H1 (cell line): ENCODE data around the gene MSH2. TPM values are rescaled to one million over a fixed set of nuclear protein-coding genes. Genes with fewer than 3 reads are reported as not detected.

Source experiments
- GABPA ChIP-seq: IDR thresholded peaks from 2 replicates; pipeline ENCODE4 v1.6.1; 2011; ENCODE audit warnings: mild to moderate bottlenecking, low read length, moderate library complexity, borderline replicate concordance; ENCODE audit not compliant: insufficient read depth
- RXRA ChIP-seq: IDR thresholded peaks from 2 replicates; pipeline ENCODE4 v1.6.1; 2011; ENCODE audit warnings: low read depth, mild to moderate bottlenecking, low read length, moderate library complexity; ENCODE audit not compliant: insufficient read depth
- polyA plus RNA-seq, 7 experiments: library from polyadenylated mRNA; depleted of rRNA in 3 of 7; stranded (reverse) in 5 of 7; unstranded in 2 of 7; fragments of >200 nt in 5 of 7; fragments of 200-250 nt in 2 of 7; gene quantifications; 1 replicate in 5 of 7; 2 replicates in 1 of 7; 4 replicates in 1 of 7; pipeline versions ENCODE4 v1.2.1 to v1.2.3, GENCODE V29; 2011 to 2013; ENCODE audit warnings: missing spikeins in 2 of 7, mixed read lengths in 2 of 7
- total RNA-seq: library from RNA; stranded (reverse); fragmentation: NEBNext Ultra II Directional; extraction: Animal tissue kit (Norgen Biotek cat#: 25700); gene quantifications from 2 replicates; pipeline ENCODE4 v1.2.1, GENCODE V29; 2021
- TF ChIP-seq, protein P1 (sequence below): fragments of 300-600 bp; sonication (generic); IDR thresholded peaks from 2 replicates; pipeline ENCODE4 v1.7.1; 2012; ENCODE audit warnings: low read length, moderate library complexity, mild to moderate bottlenecking, inconsistent platforms; ENCODE audit not compliant: insufficient replicate concordance
- TF ChIP-seq, protein P2 (sequence below), 3 experiments: IDR thresholded peaks; 1 replicate in 2 of 3; 2 replicates in 1 of 3; pipeline versions ENCODE4 v1.5.1 to v1.6.1; 2011; ENCODE audit warnings: low read length in 3 of 3, mild to moderate bottlenecking in 3 of 3, inconsistent platforms in 2 of 3, low read depth in 1 of 3, moderate library complexity in 1 of 3; ENCODE audit not compliant: insufficient read depth in 1 of 3; ENCODE audit errors: control extremely low read depth in 1 of 3
- TF ChIP-seq, protein P3 (sequence below): IDR thresholded peaks from 2 replicates; pipeline ENCODE4 v1.6.1; 2012; ENCODE audit warnings: low read length, inconsistent platforms

The MSH2 gene
- total and polyA plus RNA-seq, 2 of the 8 experiments (the other 6 are each of a cell fraction or from before 2014, with no cell fraction given): 64.1 to 228 TPM

DNA sequence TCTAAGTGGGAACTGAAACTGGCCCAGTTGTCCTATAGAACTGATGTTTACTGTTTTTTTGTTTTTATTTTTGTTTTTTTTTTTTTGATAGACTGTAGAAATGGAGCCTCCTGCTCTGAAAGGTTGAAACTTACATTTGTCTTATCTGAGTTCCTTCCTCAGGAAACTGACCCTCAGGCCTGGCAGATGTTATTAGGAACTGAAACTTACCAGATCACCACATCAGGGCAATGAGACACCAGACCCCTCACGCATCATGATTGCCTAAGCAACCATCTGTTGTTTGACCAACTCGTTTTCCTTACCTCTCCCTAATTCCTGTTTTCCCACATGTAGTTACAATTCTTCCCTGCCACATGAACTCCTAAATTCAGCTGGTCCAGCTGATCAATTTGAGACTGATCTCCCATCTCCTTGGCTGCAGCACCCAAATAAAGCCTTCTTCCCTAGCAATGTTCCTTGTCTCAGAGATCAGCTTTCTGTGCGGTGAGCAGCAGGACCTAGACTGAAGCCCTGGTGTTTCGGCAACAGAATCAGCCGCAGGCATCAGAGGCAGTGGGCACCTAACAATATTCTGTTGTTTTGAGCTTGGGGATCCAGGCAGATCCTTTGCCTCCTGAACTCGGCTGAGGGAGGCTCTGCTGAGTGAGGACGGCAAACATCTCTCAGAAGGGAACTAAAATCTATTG lies 96.8 kb downstream of the MSH2 start (continued):
- TF ChIP-seq, protein P1, sequence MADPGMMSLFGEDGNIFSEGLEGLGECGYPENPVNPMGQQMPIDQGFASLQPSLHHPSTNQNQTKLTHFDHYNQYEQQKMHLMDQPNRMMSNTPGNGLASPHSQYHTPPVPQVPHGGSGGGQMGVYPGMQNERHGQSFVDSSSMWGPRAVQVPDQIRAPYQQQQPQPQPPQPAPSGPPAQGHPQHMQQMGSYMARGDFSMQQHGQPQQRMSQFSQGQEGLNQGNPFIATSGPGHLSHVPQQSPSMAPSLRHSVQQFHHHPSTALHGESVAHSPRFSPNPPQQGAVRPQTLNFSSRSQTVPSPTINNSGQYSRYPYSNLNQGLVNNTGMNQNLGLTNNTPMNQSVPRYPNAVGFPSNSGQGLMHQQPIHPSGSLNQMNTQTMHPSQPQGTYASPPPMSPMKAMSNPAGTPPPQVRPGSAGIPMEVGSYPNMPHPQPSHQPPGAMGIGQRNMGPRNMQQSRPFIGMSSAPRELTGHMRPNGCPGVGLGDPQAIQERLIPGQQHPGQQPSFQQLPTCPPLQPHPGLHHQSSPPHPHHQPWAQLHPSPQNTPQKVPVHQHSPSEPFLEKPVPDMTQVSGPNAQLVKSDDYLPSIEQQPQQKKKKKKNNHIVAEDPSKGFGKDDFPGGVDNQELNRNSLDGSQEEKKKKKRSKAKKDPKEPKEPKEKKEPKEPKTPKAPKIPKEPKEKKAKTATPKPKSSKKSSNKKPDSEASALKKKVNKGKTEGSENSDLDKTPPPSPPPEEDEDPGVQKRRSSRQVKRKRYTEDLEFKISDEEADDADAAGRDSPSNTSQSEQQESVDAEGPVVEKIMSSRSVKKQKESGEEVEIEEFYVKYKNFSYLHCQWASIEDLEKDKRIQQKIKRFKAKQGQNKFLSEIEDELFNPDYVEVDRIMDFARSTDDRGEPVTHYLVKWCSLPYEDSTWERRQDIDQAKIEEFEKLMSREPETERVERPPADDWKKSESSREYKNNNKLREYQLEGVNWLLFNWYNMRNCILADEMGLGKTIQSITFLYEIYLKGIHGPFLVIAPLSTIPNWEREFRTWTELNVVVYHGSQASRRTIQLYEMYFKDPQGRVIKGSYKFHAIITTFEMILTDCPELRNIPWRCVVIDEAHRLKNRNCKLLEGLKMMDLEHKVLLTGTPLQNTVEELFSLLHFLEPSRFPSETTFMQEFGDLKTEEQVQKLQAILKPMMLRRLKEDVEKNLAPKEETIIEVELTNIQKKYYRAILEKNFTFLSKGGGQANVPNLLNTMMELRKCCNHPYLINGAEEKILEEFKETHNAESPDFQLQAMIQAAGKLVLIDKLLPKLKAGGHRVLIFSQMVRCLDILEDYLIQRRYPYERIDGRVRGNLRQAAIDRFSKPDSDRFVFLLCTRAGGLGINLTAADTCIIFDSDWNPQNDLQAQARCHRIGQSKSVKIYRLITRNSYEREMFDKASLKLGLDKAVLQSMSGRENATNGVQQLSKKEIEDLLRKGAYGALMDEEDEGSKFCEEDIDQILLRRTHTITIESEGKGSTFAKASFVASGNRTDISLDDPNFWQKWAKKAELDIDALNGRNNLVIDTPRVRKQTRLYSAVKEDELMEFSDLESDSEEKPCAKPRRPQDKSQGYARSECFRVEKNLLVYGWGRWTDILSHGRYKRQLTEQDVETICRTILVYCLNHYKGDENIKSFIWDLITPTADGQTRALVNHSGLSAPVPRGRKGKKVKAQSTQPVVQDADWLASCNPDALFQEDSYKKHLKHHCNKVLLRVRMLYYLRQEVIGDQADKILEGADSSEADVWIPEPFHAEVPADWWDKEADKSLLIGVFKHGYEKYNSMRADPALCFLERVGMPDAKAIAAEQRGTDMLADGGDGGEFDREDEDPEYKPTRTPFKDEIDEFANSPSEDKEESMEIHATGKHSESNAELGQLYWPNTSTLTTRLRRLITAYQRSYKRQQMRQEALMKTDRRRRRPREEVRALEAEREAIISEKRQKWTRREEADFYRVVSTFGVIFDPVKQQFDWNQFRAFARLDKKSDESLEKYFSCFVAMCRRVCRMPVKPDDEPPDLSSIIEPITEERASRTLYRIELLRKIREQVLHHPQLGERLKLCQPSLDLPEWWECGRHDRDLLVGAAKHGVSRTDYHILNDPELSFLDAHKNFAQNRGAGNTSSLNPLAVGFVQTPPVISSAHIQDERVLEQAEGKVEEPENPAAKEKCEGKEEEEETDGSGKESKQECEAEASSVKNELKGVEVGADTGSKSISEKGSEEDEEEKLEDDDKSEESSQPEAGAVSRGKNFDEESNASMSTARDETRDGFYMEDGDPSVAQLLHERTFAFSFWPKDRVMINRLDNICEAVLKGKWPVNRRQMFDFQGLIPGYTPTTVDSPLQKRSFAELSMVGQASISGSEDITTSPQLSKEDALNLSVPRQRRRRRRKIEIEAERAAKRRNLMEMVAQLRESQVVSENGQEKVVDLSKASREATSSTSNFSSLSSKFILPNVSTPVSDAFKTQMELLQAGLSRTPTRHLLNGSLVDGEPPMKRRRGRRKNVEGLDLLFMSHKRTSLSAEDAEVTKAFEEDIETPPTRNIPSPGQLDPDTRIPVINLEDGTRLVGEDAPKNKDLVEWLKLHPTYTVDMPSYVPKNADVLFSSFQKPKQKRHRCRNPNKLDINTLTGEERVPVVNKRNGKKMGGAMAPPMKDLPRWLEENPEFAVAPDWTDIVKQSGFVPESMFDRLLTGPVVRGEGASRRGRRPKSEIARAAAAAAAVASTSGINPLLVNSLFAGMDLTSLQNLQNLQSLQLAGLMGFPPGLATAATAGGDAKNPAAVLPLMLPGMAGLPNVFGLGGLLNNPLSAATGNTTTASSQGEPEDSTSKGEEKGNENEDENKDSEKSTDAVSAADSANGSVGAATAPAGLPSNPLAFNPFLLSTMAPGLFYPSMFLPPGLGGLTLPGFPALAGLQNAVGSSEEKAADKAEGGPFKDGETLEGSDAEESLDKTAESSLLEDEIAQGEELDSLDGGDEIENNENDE: no peak
- TF ChIP-seq, protein P2, sequence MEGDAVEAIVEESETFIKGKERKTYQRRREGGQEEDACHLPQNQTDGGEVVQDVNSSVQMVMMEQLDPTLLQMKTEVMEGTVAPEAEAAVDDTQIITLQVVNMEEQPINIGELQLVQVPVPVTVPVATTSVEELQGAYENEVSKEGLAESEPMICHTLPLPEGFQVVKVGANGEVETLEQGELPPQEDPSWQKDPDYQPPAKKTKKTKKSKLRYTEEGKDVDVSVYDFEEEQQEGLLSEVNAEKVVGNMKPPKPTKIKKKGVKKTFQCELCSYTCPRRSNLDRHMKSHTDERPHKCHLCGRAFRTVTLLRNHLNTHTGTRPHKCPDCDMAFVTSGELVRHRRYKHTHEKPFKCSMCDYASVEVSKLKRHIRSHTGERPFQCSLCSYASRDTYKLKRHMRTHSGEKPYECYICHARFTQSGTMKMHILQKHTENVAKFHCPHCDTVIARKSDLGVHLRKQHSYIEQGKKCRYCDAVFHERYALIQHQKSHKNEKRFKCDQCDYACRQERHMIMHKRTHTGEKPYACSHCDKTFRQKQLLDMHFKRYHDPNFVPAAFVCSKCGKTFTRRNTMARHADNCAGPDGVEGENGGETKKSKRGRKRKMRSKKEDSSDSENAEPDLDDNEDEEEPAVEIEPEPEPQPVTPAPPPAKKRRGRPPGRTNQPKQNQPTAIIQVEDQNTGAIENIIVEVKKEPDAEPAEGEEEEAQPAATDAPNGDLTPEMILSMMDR (IDR thresholded peaks at IDR 0.05; ENCODE audit: control extremely low read depth in 1 of 3, insufficient read depth in 1 of 3, low read depth in 1 of 3, low read length in 3 of 3): no peak
- TF ChIP-seq, protein P3, sequence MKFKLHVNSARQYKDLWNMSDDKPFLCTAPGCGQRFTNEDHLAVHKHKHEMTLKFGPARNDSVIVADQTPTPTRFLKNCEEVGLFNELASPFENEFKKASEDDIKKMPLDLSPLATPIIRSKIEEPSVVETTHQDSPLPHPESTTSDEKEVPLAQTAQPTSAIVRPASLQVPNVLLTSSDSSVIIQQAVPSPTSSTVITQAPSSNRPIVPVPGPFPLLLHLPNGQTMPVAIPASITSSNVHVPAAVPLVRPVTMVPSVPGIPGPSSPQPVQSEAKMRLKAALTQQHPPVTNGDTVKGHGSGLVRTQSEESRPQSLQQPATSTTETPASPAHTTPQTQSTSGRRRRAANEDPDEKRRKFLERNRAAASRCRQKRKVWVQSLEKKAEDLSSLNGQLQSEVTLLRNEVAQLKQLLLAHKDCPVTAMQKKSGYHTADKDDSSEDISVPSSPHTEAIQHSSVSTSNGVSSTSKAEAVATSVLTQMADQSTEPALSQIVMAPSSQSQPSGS: no peak
- TF ChIP-seq RXRA: no peak
- no peak for TF ChIP-seq GABPA
